ENCODE data around the gene THSD7B. TPM values are rescaled to one million over a fixed set of nuclear protein-coding genes. Genes with fewer than 3 reads are reported as not detected.

Gene THSD7B
- total RNA-seq, 1 donor from 2014 or later = 1.2 TPM

GRCh38 chr2:137670111-137670510, 904.8 kb downstream of the THSD7B start:
- Mint-ChIP-seq H3K27me3 (ENCODE audit: insufficient read depth, low read depth) (no peaks in the 10 kb centered on the region), H3K9me3 (no peaks in the 10 kb centered on the region), H3K27ac (no peak overlapping the region), H3K4me1 (no peaks in the 10 kb centered on the region), H3K36me3 (no peaks in the 10 kb centered on the region), H3K4me3 (no peak overlapping the region)
- Histone ChIP-seq H3K4me3 (no peak overlapping the region), H3K9ac (no peak overlapping the region), H3K4me1 (no peaks in the 10 kb centered on the region), H3K36me3 (no peaks in the 10 kb centered on the region), H4K20me1 (ENCODE audit: low read depth) (no peaks in the 10 kb centered on the region), H3K27ac (no peak overlapping the region), H3K79me2 (ENCODE audit: low read depth) (no peaks in the 10 kb centered on the region), H3K4me2 (no peak overlapping the region), H3K9me3 (ENCODE audit: low read depth) (no peaks in the 10 kb centered on the region), H3F3A (ENCODE audit: low read depth) (no peaks in the 10 kb centered on the region), H3K27me3 (no peaks in the 10 kb centered on the region), H2AFZ (replicated peaks) (no peak overlapping the region)
- DNase-seq (ENCODE audit: low spot score) = no peak
- TF ChIP-seq EZH2 (IDR thresholded peaks at IDR 0.05) (no peak), CTCF (IDR thresholded peaks at IDR 0.05) (no peak), EZH2phosphoT487 (IDR thresholded peaks at IDR 0.05) (no peak)

- Histone ChIP-seq H3K27ac (no peak overlapping the region), H3K27me3 (no peaks in the 10 kb centered on the region), H3K9me3 (ENCODE audit: low read depth) (no peaks in the 10 kb centered on the region), H3K9ac (no peak overlapping the region), H3K4me2 (no peak overlapping the region), H3K4me3 (no peak overlapping the region), H3K79me2 (ENCODE audit: low read depth) (no peaks in the 10 kb centered on the region), H3K36me3 (no peaks in the 10 kb centered on the region), H4K20me1 (ENCODE audit: low read depth) (no peaks in the 10 kb centered on the region), H2AFZ (replicated peaks) (no peak overlapping the region), H3F3A (ENCODE audit: low read depth) (no peaks in the 10 kb centered on the region), H3K4me1 (no peaks in the 10 kb centered on the region)
- no peak overlapping the region for H3K4me3 Mint-ChIP-seq
- no peaks in the 10 kb centered on the region for H3K36me3 Mint-ChIP-seq
- no peaks in the 10 kb centered on the region for H3K4me1 Mint-ChIP-seq
- H3K27me3 Mint-ChIP-seq (ENCODE audit: insufficient read depth, low read depth) = no peaks in the 10 kb centered on the region
- no peak overlapping the region for H3K27ac Mint-ChIP-seq
- DNase-seq (ENCODE audit: low spot score) = no peak
- TF ChIP-seq EZH2phosphoT487 (IDR thresholded peaks at IDR 0.05) = no peak
- no peak for TF ChIP-seq EZH2 (IDR thresholded peaks at IDR 0.05)
- TF ChIP-seq CTCF (IDR thresholded peaks at IDR 0.05) = no peak
- H3K9me3 Mint-ChIP-seq = no peaks in the 10 kb centered on the region
Measured at GRCh38 chr2:137672989-137673552, 907.7 kb downstream of the THSD7B start.

- Mint-ChIP-seq H3K4me1 (no peaks in the 10 kb centered on the region), H3K36me3 (no peaks in the 10 kb centered on the region), H3K27ac (no peak overlapping the region), H3K27me3 (ENCODE audit: insufficient read depth, low read depth) (no peaks in the 10 kb centered on the region), H3K9me3 (no peaks in the 10 kb centered on the region), H3K4me3 (no peak overlapping the region)
- Histone ChIP-seq H3K4me1 (no peaks in the 10 kb centered on the region), H3K9ac (no peak overlapping the region), H3K79me2 (ENCODE audit: low read depth) (no peaks in the 10 kb centered on the region), H2AFZ (replicated peaks) (no peak overlapping the region), H3K27me3 (no peaks in the 10 kb centered on the region), H3K36me3 (no peaks in the 10 kb centered on the region), H3K4me2 (no peak overlapping the region), H3K9me3 (ENCODE audit: low read depth) (no peaks in the 10 kb centered on the region), H3K4me3 (no peak overlapping the region), H4K20me1 (ENCODE audit: low read depth) (no peaks in the 10 kb centered on the region), H3F3A (ENCODE audit: low read depth) (no peaks in the 10 kb centered on the region), H3K27ac (no peak overlapping the region)
- no peak for DNase-seq (ENCODE audit: low spot score)
- TF ChIP-seq CTCF (IDR thresholded peaks at IDR 0.05) (no peak), EZH2 (IDR thresholded peaks at IDR 0.05) (no peak), EZH2phosphoT487 (IDR thresholded peaks at IDR 0.05) (no peak)
Measured at GRCh38 chr2:137674991-137675390, 909.6 kb downstream of the THSD7B start.

All from neural progenitor cell (in vitro differentiated cells).